ENCODE results near the gene TMEM19.

Gene TMEM19

DNA sequence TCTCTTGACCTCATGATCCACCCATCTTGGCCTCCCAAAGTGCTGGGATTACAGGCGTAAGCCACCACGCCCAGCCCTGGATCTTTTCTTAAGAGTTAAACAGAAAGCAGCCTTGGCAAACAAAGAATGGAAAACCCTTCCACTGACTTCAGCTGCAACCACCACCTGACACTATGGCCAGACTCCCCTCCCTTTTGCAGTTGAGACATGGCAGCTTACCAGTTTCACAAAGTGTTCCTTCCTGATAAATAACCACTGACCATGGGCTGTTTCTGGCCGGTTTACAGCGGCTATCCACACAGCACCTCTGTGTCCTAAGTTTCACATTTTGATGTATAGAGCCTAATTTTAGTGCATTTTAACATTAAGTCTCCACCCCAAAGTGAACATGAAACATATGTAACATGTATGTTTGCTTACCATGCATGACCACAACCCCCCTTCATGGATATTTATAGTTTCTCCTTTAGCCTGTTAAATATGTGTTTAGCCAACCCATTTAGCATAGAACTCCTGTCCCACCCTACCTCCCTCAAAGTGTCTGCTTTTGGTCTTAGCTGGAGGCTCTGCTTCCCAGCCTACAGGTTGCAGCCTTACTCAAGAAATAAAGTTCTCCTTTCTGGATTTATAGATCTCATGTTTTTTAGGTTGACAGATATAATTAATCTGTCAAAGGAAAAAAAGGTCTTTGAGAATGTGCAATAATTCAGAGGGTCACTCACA is 36.1 kb downstream of the TMEM19 start:
- ATAC-seq (no peak), DNase-seq (no peak)
- no peaks in the 10 kb centered on the region for H3K9me3 Mint-ChIP-seq

DNA sequence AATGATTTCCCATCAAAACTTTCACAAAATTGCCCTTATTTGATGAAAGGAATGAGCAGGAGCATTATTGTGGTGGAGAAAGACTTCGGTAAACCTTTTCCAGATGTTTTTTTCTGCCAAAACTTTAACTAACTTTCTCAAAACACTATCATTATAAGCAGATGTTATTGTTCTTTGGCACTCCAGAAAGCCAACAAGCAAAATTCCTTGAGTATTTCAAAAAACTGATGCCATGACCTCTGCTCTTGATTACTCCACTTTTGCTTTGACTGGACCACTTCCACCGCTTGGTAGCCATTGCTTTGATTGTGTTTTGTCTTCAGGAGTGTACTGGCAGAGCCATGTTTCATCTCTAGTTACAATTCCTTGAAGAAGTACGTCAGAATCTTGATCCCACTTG is 39.1 kb downstream of the TMEM19 start:
- H3K4me3 Mint-ChIP-seq: no peak overlapping the region
- H3K27ac Mint-ChIP-seq: no peak overlapping the region
- DNase-seq: no peak
- H3K27me3 Mint-ChIP-seq: no peaks in the 10 kb centered on the region
- ATAC-seq: no peak
- H3K4me1 Mint-ChIP-seq: no peaks in the 10 kb centered on the region
- H3K9me3 Mint-ChIP-seq: no peaks in the 10 kb centered on the region

More for the DNA sequence above, 36.1 kb downstream of the TMEM19 start:
- Mint-ChIP-seq H3K4me3 (no peak overlapping the region), H3K27ac (no peak overlapping the region), H3K4me1 (no peaks in the 10 kb centered on the region), H3K27me3 (no peaks in the 10 kb centered on the region)

DNA sequence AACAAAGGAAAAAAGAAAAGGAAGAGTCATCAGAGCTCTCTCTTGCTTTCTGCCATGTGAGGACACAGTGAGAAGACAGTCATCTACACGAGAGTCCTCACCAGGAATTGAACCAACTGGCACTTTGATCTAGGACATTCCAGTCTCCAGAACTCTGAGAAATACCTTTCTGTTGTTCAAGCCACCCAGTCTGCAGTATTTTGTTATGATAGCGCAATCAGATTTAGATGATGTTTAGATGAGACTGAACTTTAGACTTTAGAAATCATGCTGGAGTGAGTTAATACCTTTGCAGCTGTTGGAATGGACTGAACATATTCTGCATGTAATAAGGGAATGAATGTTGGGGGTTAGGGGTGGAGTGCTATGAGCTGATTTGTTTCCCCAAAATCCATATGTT is 40.7 kb downstream of the TMEM19 start:
- H3K9me3 Mint-ChIP-seq: no peaks in the 10 kb centered on the region
- no peak for ATAC-seq
- H3K4me3 Mint-ChIP-seq: no peak overlapping the region

DNA sequence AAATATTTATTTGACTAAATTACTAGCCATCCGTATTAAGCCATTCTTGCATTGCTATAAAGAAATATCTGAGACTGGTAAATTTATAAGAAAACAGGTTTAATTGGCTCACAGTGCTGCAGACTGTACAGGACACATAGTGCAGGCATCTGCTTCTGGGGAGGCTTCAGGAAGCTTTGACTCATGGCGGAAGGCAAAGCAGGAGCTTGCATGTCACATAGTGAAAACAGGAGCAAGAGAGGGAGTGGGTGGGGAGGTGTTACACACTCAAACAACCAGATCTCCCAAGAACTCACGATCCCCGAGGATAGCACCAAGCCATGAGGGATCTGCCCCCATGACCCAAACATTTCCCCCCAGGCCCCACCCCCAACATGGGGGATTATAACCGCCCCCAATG is 42.1 kb downstream of the TMEM19 start:
- ATAC-seq: no peak
- DNase-seq: no peak
- no peak overlapping the region for H3K4me3 Mint-ChIP-seq
- no peaks in the 10 kb centered on the region for H3K9me3 Mint-ChIP-seq
- H3K27me3 Mint-ChIP-seq: no peaks in the 10 kb centered on the region
- no peak overlapping the region for H3K27ac Mint-ChIP-seq
- no peaks in the 10 kb centered on the region for H3K4me1 Mint-ChIP-seq

More for the DNA sequence above, 40.7 kb downstream of the TMEM19 start:
- H3K4me1 Mint-ChIP-seq: no peaks in the 10 kb centered on the region
- H3K27me3 Mint-ChIP-seq: no peaks in the 10 kb centered on the region
- no peak for DNase-seq
- H3K27ac Mint-ChIP-seq: no peak overlapping the region

DNA sequence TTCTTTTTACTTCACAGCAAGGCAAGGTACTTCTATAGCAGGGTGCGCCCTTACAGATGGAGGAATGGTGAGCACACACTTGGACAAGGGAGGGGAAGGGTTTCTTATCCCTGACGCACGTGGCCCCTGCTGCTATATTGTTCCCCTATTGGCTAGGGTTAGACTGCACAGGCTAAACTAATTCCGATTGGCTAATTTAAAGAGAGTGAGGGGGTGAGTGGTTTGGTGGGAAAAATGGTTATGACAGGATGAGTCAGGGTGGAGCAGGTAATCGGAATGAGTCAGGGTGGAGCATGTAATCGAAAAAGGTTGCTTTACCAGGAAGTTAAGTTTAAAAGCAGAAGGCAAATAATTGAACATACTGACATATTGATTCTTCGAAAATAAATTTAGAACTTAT is 45.1 kb downstream of the TMEM19 start:
- Mint-ChIP-seq H3K4me3 (no peak overlapping the region), H3K27ac (no peak overlapping the region), H3K27me3 (no peaks in the 10 kb centered on the region), H3K4me1 (no peaks in the 10 kb centered on the region), H3K9me3 (no peaks in the 10 kb centered on the region)
- no peak for ATAC-seq
- DNase-seq: no peak

DNA sequence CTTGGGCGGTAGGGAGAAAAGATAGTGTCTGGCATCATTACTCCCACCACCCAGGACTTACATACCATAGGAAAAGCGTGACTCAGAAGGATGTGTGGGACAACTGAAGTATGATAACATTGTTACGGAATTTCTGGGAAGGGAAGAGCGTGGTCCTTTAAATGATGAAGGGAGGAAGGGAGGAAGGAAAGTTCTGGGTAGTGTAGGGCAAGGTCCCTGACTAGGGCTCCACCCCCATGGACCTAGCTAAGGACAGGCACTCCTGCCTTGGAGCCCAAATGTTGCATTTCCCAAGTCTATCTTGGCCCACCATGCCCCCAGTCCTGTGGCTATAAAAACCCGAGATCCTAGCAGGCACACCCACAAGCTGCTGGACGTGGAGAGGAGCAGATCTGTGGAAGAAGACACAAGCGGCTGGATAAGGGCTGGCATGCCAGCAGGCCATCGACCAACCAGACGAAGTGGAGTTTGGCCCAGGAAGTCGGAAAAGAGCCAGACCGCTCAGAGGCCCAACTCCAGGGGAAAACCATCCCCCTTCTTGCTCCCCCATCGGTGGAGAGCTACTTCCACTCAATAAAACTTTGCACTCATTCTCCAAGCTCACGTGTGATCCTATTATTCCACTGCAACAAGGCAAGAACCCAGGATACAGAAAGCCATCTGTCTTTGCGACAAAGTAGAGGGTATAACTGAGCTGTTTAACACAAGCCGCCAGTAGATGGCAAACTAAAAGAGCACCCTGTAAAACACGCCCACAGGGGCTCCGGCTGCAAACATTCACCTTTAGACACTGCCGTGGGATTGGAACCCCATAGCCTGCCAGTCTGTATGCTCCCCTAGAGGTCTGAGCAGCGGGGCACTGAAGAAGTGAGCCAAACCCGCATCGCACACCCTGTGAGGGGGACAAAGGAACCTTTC is 45.8 kb downstream of the TMEM19 start:
- Mint-ChIP-seq H3K4me1 (no peaks in the 10 kb centered on the region), H3K4me3 (no peak overlapping the region), H3K9me3 (no peaks in the 10 kb centered on the region), H3K27ac (no peak overlapping the region), H3K27me3 (no peaks in the 10 kb centered on the region)
- DNase-seq: no peak
- peak; percentile 33 for ATAC-seq

DNA sequence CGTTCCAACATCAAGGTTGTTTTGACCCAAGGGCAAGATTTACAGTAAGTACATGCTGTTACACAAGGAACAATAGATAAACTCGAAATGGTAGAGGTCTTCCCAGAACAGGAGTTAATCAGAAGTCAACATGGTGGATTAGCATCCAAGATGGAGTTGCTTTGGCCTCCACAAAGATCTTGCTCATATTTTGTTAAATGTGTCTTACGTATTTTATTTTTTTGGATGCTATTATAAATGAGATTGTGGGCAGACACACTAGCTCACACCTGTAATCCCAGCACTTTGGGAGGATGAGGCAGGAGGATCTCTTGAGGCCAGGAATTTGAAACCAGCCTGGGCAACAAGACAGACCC is 46.5 kb downstream of the TMEM19 start:
- Mint-ChIP-seq H3K4me1 (no peaks in the 10 kb centered on the region), H3K4me3 (no peak overlapping the region), H3K9me3 (no peaks in the 10 kb centered on the region), H3K27me3 (no peaks in the 10 kb centered on the region), H3K27ac (no peak overlapping the region)
- DNase-seq (no peak), ATAC-seq (no peak)

DNA sequence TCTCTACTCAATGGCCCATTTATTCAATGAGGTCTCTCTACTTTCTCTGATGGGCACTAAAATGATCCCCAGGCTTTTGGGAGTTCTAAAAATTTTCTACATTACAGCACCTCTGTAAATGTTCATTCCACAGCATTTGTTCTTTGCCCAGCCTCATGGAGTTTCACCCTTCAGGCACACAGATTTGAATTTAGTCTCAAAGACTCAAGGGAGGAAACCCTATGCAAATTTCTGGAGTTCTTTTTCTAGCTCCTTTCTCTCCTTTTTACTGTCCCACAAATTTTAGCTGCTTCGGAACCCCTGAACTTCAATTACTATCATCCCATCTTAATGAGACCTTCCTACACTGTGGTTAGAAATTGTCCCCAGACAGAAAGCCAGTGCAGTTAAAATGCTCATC is 51.3 kb downstream of the TMEM19 start:
- no peak for DNase-seq
- no peak overlapping the region for H3K4me3 Mint-ChIP-seq
- H3K9me3 Mint-ChIP-seq: no peaks in the 10 kb centered on the region
- H3K27ac Mint-ChIP-seq: no peak overlapping the region
- H3K27me3 Mint-ChIP-seq: no peaks in the 10 kb centered on the region
- no peak for ATAC-seq
- no peaks in the 10 kb centered on the region for H3K4me1 Mint-ChIP-seq

DNA sequence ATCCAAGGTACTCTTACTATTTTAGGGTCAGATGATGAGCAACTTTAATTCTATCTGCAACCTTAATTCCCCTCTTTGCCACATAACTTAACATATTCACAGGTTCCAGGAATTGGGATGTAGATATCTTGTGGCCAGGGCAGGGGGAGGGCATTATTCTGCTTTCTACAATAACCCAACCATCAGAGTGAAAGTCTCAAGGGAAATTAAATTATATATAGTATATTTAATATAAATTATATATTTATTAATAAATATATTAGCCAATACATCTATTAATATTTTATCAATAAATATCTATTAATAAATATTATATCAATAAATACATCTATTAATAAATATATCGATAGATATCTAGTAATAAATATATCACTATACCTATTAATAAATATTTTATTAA is 57.1 kb downstream of the TMEM19 start:
- Mint-ChIP-seq H3K27me3 (no peaks in the 10 kb centered on the region), H3K27ac (no peak overlapping the region), H3K4me3 (no peak overlapping the region), H3K4me1 (no peaks in the 10 kb centered on the region), H3K9me3 (no peaks in the 10 kb centered on the region)
- no peak for DNase-seq
- ATAC-seq: no peak

DNA sequence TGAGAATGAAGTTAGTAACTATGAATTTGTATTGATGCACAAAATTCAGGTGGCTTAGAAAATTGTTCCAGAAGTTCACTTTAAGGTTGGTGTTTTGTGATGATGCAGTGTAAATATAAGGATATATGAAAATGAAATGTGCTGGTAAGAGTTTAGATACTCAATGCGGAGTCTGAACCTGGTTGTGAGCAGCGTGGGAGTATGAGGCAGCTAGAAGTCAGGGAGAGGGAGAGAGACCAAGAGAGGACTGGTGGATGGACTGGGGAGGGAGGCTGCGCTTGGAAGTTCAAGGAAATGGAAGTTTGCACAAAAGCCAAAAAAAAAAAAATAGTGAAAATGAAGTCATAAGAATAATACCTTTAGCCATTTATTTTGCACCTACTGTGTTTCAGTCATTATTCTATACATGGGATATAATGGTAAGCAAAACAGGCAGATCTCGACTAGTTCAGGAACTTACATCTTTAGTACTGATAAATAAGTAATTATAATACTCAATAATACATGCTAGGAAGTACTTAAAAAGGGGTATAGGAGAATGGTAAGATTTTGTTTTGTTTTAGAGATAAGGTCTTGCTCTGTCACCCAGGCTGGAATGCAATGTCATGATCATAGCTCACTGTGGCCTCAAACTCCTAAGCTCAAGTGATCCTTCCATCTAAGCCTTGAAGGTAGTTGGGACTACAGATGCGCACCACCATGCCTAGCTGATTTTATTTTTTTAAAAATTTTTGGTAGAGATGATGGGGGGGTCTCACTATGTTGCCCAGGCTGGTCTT is 58.8 kb downstream of the TMEM19 start:
- ATAC-seq (no peak), DNase-seq (no peak)
- no peaks in the 10 kb centered on the region for H3K4me1 Mint-ChIP-seq
- H3K4me3 Mint-ChIP-seq: no peak overlapping the region
- H3K27ac Mint-ChIP-seq: no peak overlapping the region
- H3K9me3 Mint-ChIP-seq: no peaks in the 10 kb centered on the region
- peaks cover 10% of the 10 kb centered on the region for H3K27me3 Mint-ChIP-seq

DNA sequence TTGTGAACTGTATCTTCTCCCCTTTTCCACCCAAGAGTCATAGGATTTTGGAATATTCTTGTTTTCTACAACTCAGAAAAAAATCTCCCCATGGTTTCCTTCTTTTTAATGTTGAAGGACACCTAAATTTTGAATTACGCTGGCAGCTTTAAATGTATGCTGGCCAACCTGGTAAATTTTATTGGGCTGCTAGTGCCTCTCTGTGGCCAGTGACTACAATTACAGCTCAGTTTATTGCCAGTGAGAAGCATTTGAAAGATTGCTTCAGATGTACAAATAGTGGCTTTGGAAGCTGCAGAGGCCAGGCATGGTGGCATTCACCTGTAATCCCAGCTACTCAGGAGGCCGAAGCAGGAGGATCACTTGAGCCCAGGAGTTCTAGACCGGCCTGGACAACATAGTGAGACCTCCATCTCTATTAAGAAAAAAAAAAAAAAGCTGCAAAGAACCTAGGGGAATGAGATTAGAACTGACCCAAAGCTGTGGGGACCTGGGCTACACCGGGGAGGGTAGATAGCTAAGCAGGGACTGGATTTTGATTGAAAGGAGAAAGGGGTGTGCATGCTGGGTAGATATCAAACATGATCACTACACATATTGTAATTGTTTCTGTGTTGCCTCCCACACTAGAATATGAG is 61.2 kb downstream of the TMEM19 start:
- DNase-seq (peak; percentile 33 to 37), ATAC-seq (peak; percentile 72)
- H3K4me3 Mint-ChIP-seq: no peak overlapping the region
- H3K9me3 Mint-ChIP-seq: no peaks in the 10 kb centered on the region
- H3K4me1 Mint-ChIP-seq: no peaks in the 10 kb centered on the region
- peaks cover 34% of the 10 kb centered on the region for H3K27me3 Mint-ChIP-seq
- H3K27ac Mint-ChIP-seq: no peak overlapping the region

DNA sequence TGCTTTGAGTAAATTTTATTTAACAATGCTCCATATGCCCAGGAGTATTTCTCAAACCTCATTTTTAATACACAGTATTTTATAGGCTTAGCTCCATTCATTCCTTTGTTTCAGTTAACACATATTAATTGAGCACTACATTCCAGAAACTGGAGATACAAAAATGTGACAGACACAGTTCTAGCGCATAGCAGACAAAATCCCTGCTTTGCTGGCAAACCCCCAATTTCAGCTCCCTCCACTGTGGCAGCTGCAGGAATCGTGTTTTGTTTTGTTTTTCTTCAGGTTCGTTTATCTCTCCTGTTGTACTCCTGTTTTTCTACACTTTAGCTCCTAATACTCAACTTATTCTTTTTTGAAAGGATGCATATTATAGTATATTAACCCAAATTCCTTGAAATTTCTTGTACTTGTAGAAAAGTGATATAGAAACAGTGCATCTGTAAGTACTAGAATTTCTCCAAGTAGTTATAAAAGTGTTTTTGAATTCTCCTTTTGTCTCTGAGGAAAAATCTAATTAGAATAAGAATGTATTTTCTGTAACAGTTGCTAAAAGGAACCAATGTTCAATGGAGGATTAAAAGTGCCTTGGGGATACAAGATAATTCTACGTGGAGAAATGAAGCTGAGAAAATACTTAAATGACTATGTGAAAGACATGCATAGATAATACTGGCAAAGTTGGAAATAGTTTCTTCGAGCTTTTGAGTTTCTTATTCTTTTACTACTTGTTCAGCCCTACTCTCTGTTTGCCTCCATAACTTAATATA is 62.4 kb downstream of the TMEM19 start:
- Mint-ChIP-seq H3K4me1 (no peaks in the 10 kb centered on the region), H3K27ac (no peak overlapping the region), H3K27me3 (peaks cover 37% of the 10 kb centered on the region), H3K4me3 (no peak overlapping the region), H3K9me3 (no peaks in the 10 kb centered on the region)
- DNase-seq: no peak
- ATAC-seq: no peak

DNA sequence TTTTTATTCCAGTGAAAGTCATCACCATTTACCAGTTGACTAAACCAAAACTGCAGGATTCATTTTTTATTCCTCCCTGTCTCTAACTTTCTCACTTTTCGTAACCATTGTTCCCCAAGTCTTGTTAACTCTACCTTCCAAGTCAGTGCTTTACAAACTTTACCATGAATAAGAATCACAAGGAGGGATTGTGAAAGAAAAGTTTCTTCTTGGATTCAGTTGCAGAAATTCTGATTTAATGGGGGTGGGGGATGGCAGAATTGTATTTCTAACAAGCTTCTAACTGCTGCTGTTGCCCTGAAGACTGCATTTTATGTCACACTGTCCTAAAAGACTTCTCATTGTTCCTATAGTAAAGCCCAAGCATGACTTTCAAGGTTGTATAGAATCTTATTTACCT is 63.8 kb downstream of the TMEM19 start:
- H3K4me3 Mint-ChIP-seq: no peak overlapping the region
- no peak for ATAC-seq
- DNase-seq: no peak
- peaks cover 37% of the 10 kb centered on the region for H3K27me3 Mint-ChIP-seq
- H3K9me3 Mint-ChIP-seq: no peaks in the 10 kb centered on the region
- H3K4me1 Mint-ChIP-seq: peaks cover 9% of the 10 kb centered on the region
- H3K27ac Mint-ChIP-seq: no peak overlapping the region

DNA sequence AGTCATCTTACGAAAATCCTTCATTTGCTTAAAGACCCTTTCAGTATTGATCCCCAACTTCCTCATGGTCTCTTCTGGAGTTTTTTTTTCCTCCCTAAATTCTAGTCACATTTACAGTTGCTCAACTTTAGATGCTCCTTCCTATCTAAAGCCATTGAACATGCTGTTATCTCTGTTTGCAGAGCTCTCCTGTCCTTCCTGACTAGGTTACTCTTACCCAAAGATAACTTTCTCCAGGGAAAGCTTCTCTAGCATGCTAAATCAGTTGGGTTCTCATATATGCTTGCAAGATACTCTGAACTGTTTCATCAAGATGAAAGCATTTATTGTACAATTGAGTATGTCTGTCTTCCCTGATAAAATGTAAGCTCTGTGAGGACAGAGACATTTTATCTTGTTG is 67.0 kb downstream of the TMEM19 start:
- Mint-ChIP-seq H3K27me3 (peaks cover 37% of the 10 kb centered on the region), H3K27ac (no peak overlapping the region), H3K4me1 (peaks cover 22% of the 10 kb centered on the region), H3K4me3 (no peak overlapping the region), H3K9me3 (no peaks in the 10 kb centered on the region)
- no peak for DNase-seq
- no peak for ATAC-seq
